GM12801 (cell line): ENCODE data around the gene PAFAH2.

ENCODE experiments used
- CTCF ChIP-seq: IDR thresholded peaks from one replicate; pipeline ENCODE4 v1.5.1; 2011; ENCODE audit warnings: control low read depth; ENCODE audit not compliant: insufficient read length; ENCODE audit errors: extremely low read depth

Gene PAFAH2

GRCh38 chr1:25933479-25934365, 64.1 kb downstream of the PAFAH2 start:
- no peak for TF ChIP-seq CTCF

GRCh38 chr1:25932321-25932720, 65.5 kb downstream of the PAFAH2 start:
- TF ChIP-seq CTCF = no peak

GRCh38 chr1:25929016-25929415, 68.8 kb downstream of the PAFAH2 start:
- no peak for TF ChIP-seq CTCF

GRCh38 chr1:25927521-25928265, 70.2 kb downstream of the PAFAH2 start:
- TF ChIP-seq CTCF = no peak

DNA sequence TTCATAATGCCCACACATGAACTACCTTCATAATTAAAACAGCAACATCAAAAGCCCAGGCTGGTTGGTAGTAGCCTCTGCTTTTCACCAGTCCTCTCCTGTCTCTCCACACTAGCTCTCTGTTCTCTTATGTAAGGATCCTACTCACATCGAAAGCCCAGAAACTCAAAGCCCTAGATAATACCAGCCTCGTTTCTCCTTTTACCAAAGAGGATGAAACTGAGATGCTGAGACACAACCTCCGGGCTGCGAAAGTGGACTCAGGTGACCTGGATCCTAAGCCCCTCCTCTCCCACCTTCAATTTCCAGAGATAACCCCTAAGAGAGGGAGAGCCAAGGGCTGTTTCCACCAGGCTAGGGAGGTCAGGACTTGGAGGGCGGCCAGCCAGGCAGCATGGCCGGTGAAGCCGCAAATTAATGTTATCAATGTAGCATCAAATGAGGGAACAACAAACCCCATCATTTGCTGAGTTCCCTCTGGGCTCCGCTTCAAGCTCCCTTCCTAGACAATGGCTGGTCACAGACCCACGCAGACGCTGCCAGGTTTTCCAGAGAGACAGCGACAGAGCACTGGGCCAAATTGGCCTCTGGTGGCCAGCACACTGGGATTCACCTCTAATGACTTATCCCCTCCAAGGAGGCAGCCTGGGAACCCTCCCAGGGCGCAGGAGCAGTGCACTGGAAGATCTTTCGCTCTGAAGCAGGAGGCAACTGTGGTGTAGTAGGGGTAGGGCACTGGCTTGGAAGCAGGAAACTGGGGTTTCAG, 70.9 kb downstream of the PAFAH2 start:
- no peak for TF ChIP-seq CTCF

- TF ChIP-seq CTCF = no peak
Measured at GRCh38 chr1:25924454-25924853, 73.4 kb downstream of the PAFAH2 start.
